Measurements from ENCODE around the gene SS18L1.

The SS18L1 gene

GRCh38 chr20:62120365-62120762 is 23.2 kb upstream of the SS18L1 start:
- DNase-seq (ENCODE audit: low spot score): no peak

GRCh38 chr20:62120990-62121775 is 22.4 kb upstream of the SS18L1 start:
- DNase-seq (ENCODE audit: low spot score): no peak

- peak; percentile 100 for DNase-seq (ENCODE audit: low spot score)
These were observed 21.6 kb upstream of the SS18L1 start, which contains the start of gene LSM14B for GRCh38 chr20:62121776-62122653. TSS of gene LSM14B (plus strand) at chr20:62122475. CDS start at chr20:62122667, 192 bp downstream.

GRCh38 chr20:62122654-62123449 is 20.7 kb upstream of the SS18L1 start:
- peak; percentile 56 for DNase-seq (ENCODE audit: low spot score)

DNA sequence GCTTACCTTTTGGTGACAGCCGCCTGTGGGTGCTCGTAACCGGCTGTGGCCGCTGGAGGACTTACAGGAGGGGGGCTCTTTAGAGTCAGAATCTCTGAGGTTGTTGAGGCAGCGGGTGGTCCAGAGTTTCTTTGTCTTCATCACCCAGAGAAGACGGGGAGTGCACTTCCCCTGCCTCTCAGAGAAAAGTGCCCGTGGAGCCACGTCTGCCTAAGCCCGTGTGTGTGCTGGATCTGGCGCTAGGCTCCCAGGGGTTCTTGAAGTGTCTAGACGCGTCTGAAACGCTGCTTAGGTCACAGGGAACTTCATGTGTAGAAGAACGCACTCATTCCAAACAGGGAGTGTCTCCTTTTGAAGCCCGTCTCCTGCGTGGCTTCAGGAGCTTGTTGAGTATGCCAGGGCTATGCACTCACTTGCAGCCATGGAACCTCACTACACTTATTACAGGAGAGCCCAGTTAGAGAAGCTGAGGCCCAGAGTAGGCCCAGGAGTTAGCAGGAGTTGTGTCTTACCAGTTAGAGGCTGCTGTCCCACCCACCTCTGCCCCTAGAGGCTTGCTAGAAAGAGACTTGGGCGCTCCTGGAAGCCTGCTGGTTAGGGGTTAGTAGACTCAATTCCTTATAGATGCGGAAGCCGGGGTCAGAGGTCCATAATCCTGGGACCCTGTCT is 20.0 kb upstream of the SS18L1 start:
- DNase-seq (ENCODE audit: low spot score): peak; percentile 30

- DNase-seq (ENCODE audit: low spot score): no peak
These were observed 17.4 kb upstream of the SS18L1 start for GRCh38 chr20:62126141-62126540.

DNA sequence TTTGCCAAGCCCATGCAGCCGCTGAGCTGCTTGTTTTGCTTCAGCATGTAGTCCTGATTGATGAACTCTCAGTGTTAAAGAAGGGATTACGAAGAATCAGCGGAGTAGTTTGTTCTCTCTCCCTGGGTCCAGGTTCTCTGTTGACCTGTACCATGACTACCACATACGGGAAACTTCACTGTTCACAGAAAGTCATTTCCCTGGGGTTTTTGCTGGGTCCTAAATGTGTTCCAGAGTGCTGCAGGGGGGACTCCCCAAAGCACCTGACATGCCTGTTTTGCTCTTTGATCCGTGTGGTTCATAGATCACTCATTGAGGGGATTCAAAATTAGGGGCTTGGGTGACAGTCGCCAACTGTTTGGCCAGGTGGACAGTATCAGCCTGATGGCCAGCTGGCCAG is 15.8 kb upstream of the SS18L1 start:
- no peak for DNase-seq (ENCODE audit: low spot score)

DNA sequence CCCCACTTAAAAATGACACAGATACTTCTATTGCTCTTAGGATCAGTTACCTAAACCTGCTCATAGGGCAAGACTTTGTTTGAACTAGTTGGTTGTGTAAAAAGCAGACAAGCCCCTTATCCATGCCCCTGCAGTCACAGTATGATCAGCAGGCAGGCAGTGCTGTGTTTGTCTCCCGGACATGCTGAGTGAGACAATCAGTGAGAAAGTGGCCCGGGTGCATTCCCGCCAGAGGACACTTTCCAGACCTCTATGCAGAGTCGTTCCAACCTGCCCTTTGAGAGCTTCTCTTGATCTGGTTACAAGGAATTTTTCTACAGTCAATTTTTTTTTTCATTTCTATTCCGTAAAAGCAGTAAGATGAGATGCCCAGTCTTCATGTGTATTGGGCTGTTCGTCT is 15.1 kb upstream of the SS18L1 start:
- no peak for DNase-seq (ENCODE audit: low spot score)

GRCh38 chr20:62129731-62130531 is 13.6 kb upstream of the SS18L1 start:
- DNase-seq (ENCODE audit: low spot score): no peak

DNA sequence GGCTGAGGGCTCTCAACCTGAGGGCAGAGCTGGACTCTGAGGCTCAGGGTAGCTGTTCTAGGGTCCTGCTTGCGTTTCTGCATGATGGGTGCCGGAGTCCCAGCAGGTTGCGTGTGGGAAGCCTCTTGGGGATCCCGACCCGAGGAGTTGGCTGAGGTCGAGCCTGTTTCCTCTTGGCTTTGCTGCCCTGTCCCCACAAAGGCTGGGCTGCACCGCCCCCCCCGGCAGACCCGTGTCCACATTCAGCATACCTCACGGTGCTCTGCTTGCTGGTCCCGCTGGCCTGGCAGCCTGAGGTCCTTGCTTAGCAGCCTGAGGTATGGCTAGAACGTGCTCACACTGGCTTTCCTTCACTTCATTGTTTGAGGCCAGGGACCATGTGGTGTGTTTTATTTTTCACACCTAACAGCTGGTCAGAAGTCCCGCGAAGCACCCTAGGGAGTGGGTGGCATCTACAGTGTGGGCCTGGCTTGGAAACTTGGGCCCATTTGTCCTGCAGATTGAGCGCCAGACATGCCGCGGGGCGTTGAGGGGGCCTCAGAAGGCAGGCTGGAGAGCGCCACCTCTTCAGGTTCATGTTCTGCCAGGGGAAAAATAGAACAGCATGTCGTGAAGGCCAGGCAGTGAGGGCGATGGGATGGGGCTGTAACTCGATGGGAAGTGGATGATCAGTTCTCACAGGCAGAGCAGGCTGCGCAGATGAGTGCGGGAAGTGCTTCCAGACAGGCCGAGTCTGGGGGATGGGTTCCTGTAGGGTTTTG is 11.8 kb upstream of the SS18L1 start:
- no peak for DNase-seq (ENCODE audit: low spot score)

DNA sequence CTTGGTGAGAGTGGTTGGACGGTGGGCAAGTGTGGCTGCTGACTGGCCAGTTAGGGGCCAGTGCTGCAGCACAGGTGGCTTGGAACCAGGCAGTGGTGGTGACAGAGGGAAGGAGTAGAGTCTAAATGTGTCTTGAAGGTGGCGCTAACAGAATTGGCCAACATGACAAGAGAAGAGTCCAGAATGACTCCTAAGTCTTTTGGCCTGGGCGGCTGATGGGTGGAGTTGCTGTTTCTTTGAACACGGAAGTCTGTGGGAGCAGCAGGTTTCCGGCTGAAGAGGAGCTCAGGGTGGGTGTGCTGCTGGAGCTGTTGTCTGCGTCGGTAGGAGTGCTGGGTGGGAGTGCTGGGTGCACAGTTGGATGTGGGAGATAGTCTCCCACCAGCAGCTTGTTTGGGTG is 11.1 kb upstream of the SS18L1 start:
- DNase-seq (ENCODE audit: low spot score): no peak

GRCh38 chr20:62133051-62133845 is 10.3 kb upstream of the SS18L1 start:
- DNase-seq (ENCODE audit: low spot score): no peak

GRCh38 chr20:62133864-62134263 is 9.7 kb upstream of the SS18L1 start:
- DNase-seq (ENCODE audit: low spot score): no peak

- no peak for DNase-seq (ENCODE audit: low spot score)
These were observed 8.8 kb upstream of the SS18L1 start for GRCh38 chr20:62134735-62135231.

- no peak for DNase-seq (ENCODE audit: low spot score)
These were observed 7.8 kb upstream of the SS18L1 start for GRCh38 chr20:62135573-62136266.

- DNase-seq (ENCODE audit: low spot score): peak; percentile 70
These were observed 7.1 kb upstream of the SS18L1 start for GRCh38 chr20:62136283-62137091.

DNA sequence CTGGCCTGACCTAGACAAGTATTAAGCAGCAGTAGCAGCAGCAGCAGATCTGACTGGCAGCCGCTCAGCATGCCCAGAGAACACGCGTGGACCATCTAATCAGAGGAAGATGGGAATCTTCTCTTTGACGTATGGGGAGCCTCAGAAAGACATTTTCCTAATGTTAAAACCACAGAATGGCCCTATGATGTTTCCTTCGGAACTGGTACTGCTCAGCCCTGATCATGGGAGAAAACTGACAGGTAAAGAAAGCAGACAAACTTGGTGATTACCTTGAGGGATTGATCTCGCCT is 6.5 kb upstream of the SS18L1 start:
- DNase-seq (ENCODE audit: low spot score): no peak
